Neural progenitor cell (in vitro differentiated cells): ENCODE data around the gene GRAP. TPM values are rescaled to one million over a fixed set of nuclear protein-coding genes. Genes with fewer than 3 reads are reported as not detected.

Source experiments
- DNase-seq: peaks from one replicate; pipeline ENCODE4 v3.0.0-alpha.2; 2016; ENCODE audit warnings: low spot score
- H2AFZ ChIP-seq: fragments of 200-600 bp; sonication (generic); replicated peaks from 2 replicates; pipeline ENCODE4 v1.6.1; 2016; ENCODE audit warnings: antibody characterized with exemption
- H3F3A ChIP-seq: fragments of 200-600 bp; sonication (generic); 2 replicates; pipeline ENCODE4 v1.6.1; 2016; ENCODE audit warnings: antibody characterized with exemption, low read depth
- H3K27ac ChIP-seq: fragments of 200-600 bp; sonication (generic); 2 replicates; pipeline ENCODE4 v1.5.1; 2016; ENCODE audit warnings: mild to moderate bottlenecking
- H3K27me3 ChIP-seq: fragments of 200-600 bp; sonication (generic); 2 replicates; pipeline ENCODE4 v1.6.1; 2016; ENCODE audit warnings: mild to moderate bottlenecking, moderate library complexity
- H3K36me3 ChIP-seq: fragments of 200-600 bp; sonication (generic); 2 replicates; pipeline ENCODE4 v1.5.1; 2016
- H3K4me1 ChIP-seq: fragments of 200-600 bp; sonication (generic); 2 replicates; pipeline ENCODE4 v1.6.1; 2016; ENCODE audit warnings: mixed run types
- H3K4me2 ChIP-seq: fragments of 200-600 bp; sonication (generic); 2 replicates; pipeline ENCODE4 v1.6.1; 2016
- H3K4me3 ChIP-seq: fragments of 200-600 bp; sonication (generic); 2 replicates; pipeline ENCODE4 v1.5.1; 2016
- H3K79me2 ChIP-seq: fragments of 200-600 bp; sonication (generic); 2 replicates; pipeline ENCODE4 v1.6.1; 2016; ENCODE audit warnings: low read depth
- H3K9ac ChIP-seq: fragments of 200-600 bp; sonication (generic); 2 replicates; pipeline ENCODE4 v1.6.1; 2016
- H3K9me3 ChIP-seq: fragments of 200-600 bp; sonication (generic); 2 replicates; pipeline ENCODE4 v1.5.1; 2016; ENCODE audit warnings: low read depth
- H4K20me1 ChIP-seq: fragments of 200-600 bp; sonication (generic); 2 replicates; pipeline ENCODE4 v1.6.1; 2016; ENCODE audit warnings: low read depth
- H3K27ac Mint-ChIP-seq: 3 replicates; pipeline ENCODE4 v1.8.0; 2021; ENCODE audit warnings: mixed read lengths
- H3K27me3 Mint-ChIP-seq: 2 replicates; pipeline ENCODE4 v1.8.0; 2022; ENCODE audit warnings: low read depth, mild to moderate bottlenecking, inconsistent platforms, moderate library complexity, mixed read lengths; ENCODE audit not compliant: insufficient read depth
- H3K36me3 Mint-ChIP-seq: 3 replicates; pipeline ENCODE4 v1.8.0; 2021; ENCODE audit warnings: mixed read lengths
- H3K4me1 Mint-ChIP-seq: 3 replicates; pipeline ENCODE4 v1.8.0; 2021; ENCODE audit warnings: mixed read lengths
- H3K4me3 Mint-ChIP-seq: 3 replicates; pipeline ENCODE4 v1.8.0; 2021; ENCODE audit warnings: mild to moderate bottlenecking, moderate library complexity, mixed read lengths
- H3K9me3 Mint-ChIP-seq: 3 replicates; pipeline ENCODE4 v1.8.0; 2020; ENCODE audit warnings: mixed read lengths
- CTCF ChIP-seq: fragments of 200-600 bp; sonication (generic); IDR thresholded peaks from 2 replicates; pipeline ENCODE4 v1.5.1; 2017; ENCODE audit warnings: antibody characterized with exemption, mild to moderate bottlenecking
- EZH2 ChIP-seq: fragments of 200-600 bp; sonication (generic); IDR thresholded peaks from 2 replicates; pipeline ENCODE4 v1.6.1; 2017; ENCODE audit warnings: antibody characterized with exemption, mild to moderate bottlenecking, moderate library complexity
- EZH2phosphoT487 ChIP-seq: fragments of 200-600 bp; sonication (generic); IDR thresholded peaks from 2 replicates; pipeline ENCODE4 v1.6.1; 2017; ENCODE audit warnings: antibody characterized with exemption
- total RNA-seq: library from RNA; depleted of rRNA; stranded (reverse); fragments of >200 nt; gene quantifications from 2 replicates; pipeline ENCODE4 v1.2.3, GENCODE V29; 2015; ENCODE audit warnings: low replicate concordance

Gene GRAP
- total RNA-seq, 1 donor from 2014 or later: not detected

DNA sequence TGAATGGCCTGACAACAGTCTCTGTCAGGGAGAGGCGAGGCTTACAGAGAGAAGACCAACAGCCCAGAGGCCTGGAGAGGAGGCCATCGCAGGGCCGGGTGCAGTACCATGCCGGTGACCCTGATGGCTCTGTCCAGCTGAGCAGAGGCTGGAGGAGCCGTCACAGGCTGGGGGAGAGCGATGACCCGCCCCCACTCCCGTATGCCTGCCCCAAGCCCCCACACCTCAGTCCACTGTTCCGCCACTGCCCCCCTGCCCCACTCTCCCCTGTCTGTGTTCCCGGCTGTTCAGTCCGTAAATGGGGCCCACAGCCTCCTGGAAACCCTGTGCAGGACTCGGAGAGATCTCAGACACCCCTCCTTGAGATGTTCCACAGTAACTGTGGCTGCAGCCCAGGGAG is 29.4 kb downstream of the GRAP start:
- Histone ChIP-seq H3K9me3 (no peaks in the 10 kb centered on the region), H3K27ac (no peak overlapping the region), H3K4me1 (no peaks in the 10 kb centered on the region), H3K27me3 (no peaks in the 10 kb centered on the region), H2AFZ (no peak overlapping the region), H3K4me2 (no peak overlapping the region), H3F3A (no peaks in the 10 kb centered on the region), H3K79me2 (no peaks in the 10 kb centered on the region), H3K4me3 (no peak overlapping the region), H3K9ac (no peak overlapping the region), H4K20me1 (no peaks in the 10 kb centered on the region), H3K36me3 (no peaks in the 10 kb centered on the region)
- DNase-seq: no peak
- TF ChIP-seq EZH2phosphoT487 (no peak), EZH2 (no peak), CTCF (no peak)
- peaks cover 3% of the 10 kb centered on the region for H3K27me3 Mint-ChIP-seq
- no peak overlapping the region for H3K27ac Mint-ChIP-seq
- H3K4me3 Mint-ChIP-seq: no peak overlapping the region
- no peaks in the 10 kb centered on the region for H3K9me3 Mint-ChIP-seq
- H3K4me1 Mint-ChIP-seq: peaks cover 14% of the 10 kb centered on the region
- no peaks in the 10 kb centered on the region for H3K36me3 Mint-ChIP-seq

GRCh38 chr17:19016881-19017280 is 29.9 kb downstream of the GRAP start:
- peaks cover 16% of the 10 kb centered on the region for H3K4me1 Mint-ChIP-seq

DNA sequence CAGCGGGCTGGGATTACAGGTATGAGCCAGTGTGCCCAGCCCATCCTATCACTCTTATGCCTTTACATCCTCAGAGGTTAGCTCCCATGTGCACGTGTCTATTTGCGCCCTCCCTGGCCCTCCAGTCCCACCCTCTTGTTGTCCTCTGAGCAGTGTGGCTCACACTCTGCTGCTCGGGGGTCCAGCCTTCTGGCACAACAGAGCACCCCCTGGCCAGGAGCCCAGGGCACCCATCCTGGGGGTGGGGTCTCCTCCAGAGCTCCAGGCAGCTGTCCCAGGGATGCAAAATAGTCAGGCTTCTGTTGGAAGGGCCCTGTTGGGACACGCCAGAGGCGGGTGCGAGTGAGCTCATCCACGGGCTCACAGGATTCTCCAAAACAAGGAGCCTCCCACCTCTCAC is 30.5 kb downstream of the GRAP start:
- Histone ChIP-seq H4K20me1 (no peaks in the 10 kb centered on the region), H3K4me3 (no peak overlapping the region), H3K4me1 (no peaks in the 10 kb centered on the region), H2AFZ (no peak overlapping the region), H3K9me3 (no peaks in the 10 kb centered on the region), H3K79me2 (no peaks in the 10 kb centered on the region), H3F3A (no peaks in the 10 kb centered on the region), H3K36me3 (no peaks in the 10 kb centered on the region), H3K27ac (no peak overlapping the region), H3K4me2 (no peak overlapping the region), H3K27me3 (no peaks in the 10 kb centered on the region), H3K9ac (no peak overlapping the region)
- Mint-ChIP-seq H3K9me3 (no peaks in the 10 kb centered on the region), H3K27me3 (peaks cover 3% of the 10 kb centered on the region), H3K4me3 (no peak overlapping the region), H3K4me1 (peaks cover 16% of the 10 kb centered on the region), H3K36me3 (no peaks in the 10 kb centered on the region), H3K27ac (no peak overlapping the region)
- no peak for TF ChIP-seq CTCF
- TF ChIP-seq EZH2phosphoT487: no peak
- TF ChIP-seq EZH2: no peak
- DNase-seq: no peak

More at GRCh38 chr17:19016881-19017280, 29.9 kb downstream of the GRAP start:
- Histone ChIP-seq H3K4me3 (no peak overlapping the region), H3K27ac (no peak overlapping the region), H3K36me3 (no peaks in the 10 kb centered on the region), H4K20me1 (no peaks in the 10 kb centered on the region), H2AFZ (no peak overlapping the region), H3K9ac (no peak overlapping the region), H3K9me3 (no peaks in the 10 kb centered on the region), H3K4me1 (no peaks in the 10 kb centered on the region), H3K4me2 (no peak overlapping the region), H3F3A (no peaks in the 10 kb centered on the region), H3K79me2 (no peaks in the 10 kb centered on the region), H3K27me3 (no peaks in the 10 kb centered on the region)
- no peak for DNase-seq
- Mint-ChIP-seq H3K27ac (peak overlapping the region; percentile 57), H3K27me3 (peaks cover 3% of the 10 kb centered on the region), H3K36me3 (no peaks in the 10 kb centered on the region), H3K9me3 (no peaks in the 10 kb centered on the region), H3K4me3 (no peak overlapping the region)
- TF ChIP-seq EZH2phosphoT487 (no peak), CTCF (no peak), EZH2 (no peak)
